GM12874 (cell line): Measurements from ENCODE around the gene KCNIP4.

Experiments
- TF ChIP-seq, protein P1 (sequence below): IDR thresholded peaks from 2 replicates; pipeline ENCODE4 v1.5.1; 2011; ENCODE audit warnings: low read depth, mild to moderate bottlenecking, control low read depth, low read length, moderate library complexity; ENCODE audit not compliant: insufficient read depth

The KCNIP4 gene

DNA sequence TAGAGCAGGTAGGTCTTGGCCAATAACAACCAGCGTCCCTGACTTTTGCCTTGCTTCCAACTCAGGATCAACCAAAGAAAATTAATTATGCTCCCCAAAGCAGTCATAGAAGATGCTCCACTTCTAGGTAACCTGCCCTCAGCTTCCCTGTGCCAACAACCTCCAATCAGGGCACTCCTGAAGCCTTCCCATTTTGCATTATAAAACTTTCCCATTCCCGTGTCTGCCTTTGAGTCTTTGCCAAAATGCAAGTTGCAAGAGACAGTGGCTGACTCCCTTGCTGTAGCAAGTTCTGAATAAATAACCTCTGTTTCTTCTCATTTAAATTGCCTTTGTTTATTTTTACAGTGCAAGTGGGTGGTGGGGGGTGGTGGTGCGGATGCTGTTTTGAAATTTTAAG lies 830.3 kb downstream of the KCNIP4 start:
- TF ChIP-seq, protein P1, sequence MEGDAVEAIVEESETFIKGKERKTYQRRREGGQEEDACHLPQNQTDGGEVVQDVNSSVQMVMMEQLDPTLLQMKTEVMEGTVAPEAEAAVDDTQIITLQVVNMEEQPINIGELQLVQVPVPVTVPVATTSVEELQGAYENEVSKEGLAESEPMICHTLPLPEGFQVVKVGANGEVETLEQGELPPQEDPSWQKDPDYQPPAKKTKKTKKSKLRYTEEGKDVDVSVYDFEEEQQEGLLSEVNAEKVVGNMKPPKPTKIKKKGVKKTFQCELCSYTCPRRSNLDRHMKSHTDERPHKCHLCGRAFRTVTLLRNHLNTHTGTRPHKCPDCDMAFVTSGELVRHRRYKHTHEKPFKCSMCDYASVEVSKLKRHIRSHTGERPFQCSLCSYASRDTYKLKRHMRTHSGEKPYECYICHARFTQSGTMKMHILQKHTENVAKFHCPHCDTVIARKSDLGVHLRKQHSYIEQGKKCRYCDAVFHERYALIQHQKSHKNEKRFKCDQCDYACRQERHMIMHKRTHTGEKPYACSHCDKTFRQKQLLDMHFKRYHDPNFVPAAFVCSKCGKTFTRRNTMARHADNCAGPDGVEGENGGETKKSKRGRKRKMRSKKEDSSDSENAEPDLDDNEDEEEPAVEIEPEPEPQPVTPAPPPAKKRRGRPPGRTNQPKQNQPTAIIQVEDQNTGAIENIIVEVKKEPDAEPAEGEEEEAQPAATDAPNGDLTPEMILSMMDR, result no peak

DNA sequence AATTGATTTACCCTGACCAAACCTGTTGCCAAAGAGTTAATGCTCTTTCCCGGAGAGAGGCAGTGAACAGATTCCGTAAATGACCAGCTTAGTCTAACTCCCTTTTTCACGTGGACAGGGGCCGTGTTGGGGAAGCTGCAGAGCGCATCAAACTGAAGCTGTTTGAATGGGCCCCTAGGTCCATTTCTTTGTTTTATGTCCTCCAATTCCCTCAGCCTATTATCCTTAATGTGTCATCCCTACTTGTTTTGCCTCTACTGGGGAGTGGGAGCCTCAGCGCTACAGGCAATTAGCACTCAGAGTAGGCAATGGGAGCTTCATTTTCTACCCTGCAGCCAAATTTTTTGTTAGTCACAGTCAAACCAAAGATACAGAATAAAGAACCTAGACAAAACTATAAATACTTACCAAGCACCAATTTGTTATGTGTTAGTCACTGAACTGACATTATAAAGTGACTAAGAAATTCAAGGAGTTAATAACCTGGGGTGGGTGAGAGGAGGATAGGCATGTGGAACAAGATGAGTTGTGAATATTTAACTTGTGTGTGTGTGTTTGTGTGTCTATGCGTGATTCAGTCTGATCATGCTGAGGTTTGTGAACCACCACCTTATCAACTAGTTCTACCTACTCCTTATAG lies 830.9 kb downstream of the KCNIP4 start:
- TF ChIP-seq, protein P1, result no peak

DNA sequence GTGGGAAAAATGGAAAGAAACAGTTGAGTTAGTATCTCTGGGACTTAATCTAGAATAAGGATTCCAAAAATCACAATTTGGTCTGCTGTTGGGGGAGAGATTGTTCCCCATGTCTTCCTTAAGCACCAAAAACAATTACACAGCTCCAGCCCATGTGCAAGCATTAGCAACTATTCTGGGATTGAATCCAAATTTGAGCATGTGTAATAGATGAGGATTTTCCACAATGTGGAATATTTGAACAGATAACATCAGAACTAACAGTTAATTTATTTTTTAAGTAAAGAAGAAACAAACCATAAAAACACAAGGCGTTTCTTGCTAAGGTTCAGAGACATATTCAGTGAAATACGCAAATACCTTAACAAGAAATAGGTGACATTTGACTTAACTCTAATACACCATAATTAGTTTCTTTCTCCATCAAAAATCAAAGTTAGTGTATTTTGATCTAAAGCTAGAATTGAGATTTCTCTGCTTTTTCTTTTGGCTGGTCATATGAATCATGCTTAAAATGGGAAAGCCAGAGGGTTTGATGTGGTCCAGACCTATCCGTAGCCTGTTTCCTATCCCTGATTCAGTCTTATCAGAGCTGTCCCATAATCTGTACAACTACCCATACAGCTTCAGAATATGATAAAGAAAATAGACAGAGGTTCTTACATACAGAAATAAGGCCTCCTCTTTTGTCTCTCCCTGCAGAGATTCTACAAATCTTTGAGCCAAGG lies 834.9 kb downstream of the KCNIP4 start:
- TF ChIP-seq, protein P1, result no peak

DNA sequence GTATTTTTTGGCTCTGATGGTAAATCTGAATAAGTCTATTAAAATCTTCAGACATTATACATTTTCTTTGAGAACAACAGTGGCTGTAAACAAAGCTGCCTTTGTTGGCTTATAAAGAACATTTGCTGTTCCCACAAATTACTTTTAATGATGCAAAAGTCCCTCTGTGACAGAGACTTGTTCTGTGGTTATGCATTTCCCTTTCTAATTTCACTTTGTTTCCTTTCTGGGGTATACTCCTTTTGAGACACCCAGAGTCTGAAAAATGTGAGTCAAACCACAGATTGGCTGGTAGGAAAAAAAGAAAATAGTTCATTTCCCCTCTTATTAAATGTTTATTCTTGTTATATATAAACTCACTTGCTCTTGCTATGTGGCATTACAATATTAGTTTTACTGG lies 845.9 kb downstream of the KCNIP4 start:
- TF ChIP-seq, protein P1, result no peak

DNA sequence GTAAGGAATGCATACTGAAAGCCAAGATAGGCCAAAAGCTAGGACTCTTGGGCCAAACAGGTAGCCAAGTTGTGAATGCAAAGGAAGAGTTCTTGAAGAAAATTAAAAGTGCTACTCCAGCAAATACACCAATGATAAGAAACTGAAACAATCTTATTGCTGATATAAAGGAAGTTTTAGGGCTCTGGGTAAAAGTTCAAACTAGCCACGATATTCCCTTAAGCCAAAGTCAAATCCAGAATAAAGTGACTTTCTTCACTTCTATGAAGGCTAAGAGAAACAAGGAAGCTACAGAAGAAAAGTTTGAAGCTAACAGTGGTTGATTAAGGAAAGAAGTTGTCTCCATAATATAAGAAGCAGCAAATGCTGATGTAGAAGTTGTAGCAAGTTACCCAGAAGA lies 850.7 kb downstream of the KCNIP4 start:
- TF ChIP-seq, protein P1, result no peak

DNA sequence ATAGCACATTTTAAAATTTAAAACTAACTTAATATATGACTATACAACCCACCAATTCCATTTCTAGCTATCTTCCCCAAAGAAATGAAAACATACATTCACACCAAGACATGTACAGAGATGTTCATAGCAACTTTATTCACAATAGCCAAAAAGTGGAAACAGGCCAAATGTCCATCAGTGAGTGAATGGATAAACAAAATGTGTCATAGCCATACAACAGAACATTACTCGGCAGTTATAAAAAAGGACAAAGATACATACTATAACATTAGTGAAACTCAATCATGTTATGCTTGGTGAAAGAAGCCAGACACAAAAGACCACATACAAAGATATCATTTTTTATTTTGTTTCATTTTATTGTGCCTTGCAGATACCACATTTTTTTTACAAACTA lies 851.5 kb downstream of the KCNIP4 start:
- TF ChIP-seq, protein P1, result no peak

DNA sequence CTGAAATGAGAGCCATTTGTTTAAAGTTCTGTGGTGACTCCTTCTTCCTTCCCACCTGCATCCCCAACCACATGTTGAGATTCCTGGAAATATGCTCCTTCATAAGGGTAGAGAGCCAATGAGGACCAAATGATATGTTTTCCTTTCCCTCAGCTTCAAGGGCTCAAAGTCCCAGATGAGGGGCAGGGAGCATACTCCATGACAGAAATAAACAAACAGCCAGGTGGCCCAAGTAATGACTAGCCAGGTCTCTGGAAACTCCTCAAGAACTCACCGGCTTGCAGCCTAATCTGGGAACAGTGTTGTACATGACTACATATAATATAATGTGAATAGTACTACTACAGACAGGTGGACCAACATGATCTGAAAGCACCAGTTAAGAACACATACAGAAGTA lies 856.0 kb downstream of the KCNIP4 start:
- TF ChIP-seq, protein P1, result no peak
